ENCODE results near the gene B9D1.

B9D1 gene

GRCh38 chr17:19301274-19301951, 61.1 kb downstream of the B9D1 start:
- no peak for DNase-seq

GRCh38 chr17:19299866-19300265, 62.7 kb downstream of the B9D1 start:
- no peak for DNase-seq

GRCh38 chr17:19299214-19299747, 63.2 kb downstream of the B9D1 start:
- no peak for DNase-seq

- DNase-seq: no peak
These were observed 63.8 kb downstream of the B9D1 start for GRCh38 chr17:19298569-19299213.

- DNase-seq: no peak
These were observed 65.4 kb downstream of the B9D1 start for GRCh38 chr17:19296786-19297778.

GRCh38 chr17:19295473-19296135, 66.9 kb downstream of the B9D1 start:
- DNase-seq: no peak

GRCh38 chr17:19294443-19294842, 68.1 kb downstream of the B9D1 start:
- DNase-seq: no peak

Data from stimulated activated CD4-positive, alpha-beta T cell treated with anti-CD3 and anti-CD28 coated beads, Interleukin-1b, Interleukin-23, amount 100 ng/mL, for 48 hours (primary cell).